Activated CD8-positive, alpha-beta memory T cell treated with anti-CD3 and anti-CD28 coated beads, Interleukin-2, amount 50 U/mL, for 24 hours (primary cell): ENCODE data around the gene GTF2IRD1.
"Not testable (repeated sequence)": the region's sequence is repeated elsewhere in the genome, so short reads cannot be mapped to it uniquely, and the experiment has no call there.

Experiments used
- DNase-seq: peaks from one replicate; pipeline ENCODE4 v3.0.0-alpha.2; 2020; ENCODE audit errors: extremely low read depth

GTF2IRD1 gene

DNA sequence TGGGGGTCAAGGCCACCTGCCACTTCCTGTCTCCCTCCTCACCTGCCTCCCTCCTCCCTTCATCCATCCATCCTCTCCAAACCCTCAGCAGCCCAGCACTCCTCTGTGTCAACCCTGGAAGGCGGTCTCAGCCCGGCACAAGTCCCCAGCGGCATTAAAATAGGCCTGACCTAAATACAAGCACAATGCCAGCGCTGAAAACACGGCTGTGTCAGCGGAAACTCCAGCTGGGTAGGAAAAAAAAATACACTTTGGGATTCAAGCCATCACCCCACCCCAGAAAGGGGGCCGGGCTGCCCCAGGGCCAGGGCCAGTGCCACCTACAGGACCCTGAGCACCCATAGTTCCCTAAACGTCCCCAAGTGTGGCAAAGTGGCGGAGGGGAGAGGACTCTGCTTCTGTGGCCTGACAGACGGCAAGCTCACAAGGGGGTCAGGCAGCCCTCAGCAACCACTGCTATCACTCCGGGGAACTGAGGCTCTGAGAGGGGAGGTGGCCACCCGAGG lies 22.7 kb upstream of the GTF2IRD1 start:
- DNase-seq: no peak

- not testable (repeated sequence) for DNase-seq
These were observed 16.5 kb upstream of the GTF2IRD1 start for GRCh38 chr7:74437291-74437571.

DNA sequence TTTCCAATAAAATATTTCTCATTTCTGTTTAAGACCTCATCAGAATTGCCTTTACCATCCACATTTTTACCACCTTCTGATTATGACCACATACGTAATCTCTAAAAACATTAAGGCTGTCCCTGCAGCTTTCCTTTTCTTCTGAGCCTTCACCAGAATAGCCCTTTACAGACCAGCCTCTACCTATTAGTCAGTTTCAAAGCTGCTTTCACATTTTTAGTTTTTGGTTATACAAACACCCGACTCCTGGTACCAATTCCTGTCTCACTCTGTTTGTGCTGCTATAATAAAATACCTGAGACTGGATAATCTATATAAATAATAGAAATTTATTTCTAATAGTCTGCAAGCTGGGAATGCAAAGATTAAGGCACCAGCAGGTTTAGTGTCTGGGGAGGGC lies 15.4 kb upstream of the GTF2IRD1 start:
- no peak for DNase-seq

DNA sequence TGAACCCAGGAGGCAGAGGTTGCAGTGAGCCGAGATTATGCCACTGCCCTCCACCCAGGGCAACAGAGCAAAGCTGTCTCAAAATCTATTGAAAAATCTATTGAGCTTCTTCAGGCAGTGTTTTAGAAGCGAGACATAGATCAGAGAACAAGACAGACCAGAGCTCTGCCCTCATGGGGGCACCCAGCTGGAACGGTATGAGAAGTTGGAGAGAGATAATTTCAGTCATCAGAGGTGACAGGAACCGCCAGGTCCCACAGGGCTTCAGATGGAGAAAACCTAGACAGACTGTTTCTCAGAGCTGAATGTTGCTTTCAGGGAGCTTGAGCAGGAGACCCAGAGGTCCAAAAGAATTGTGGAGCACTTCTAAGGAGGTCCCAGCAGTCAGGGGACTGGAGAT lies 14.2 kb upstream of the GTF2IRD1 start:
- DNase-seq: no peak

DNA sequence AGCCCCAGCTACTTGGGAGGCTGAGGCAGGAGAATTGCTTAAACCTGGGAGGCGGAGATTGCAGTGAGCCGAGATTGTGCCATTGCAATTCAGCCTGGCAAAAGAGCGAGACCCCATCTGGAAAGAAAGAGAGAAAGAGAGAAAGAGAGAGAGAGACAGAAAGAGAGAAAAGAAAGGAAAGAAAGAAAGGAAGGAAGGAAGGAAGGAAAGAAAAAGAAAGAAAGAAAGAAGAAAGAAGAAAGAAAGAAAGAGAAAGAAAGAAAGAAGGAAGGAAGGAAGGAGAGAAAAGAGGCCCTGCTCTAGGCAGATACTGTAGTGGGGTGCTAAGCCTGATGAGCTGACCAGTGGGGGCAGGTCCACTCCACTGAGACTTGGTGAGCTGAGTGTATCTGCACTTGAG lies 13.6 kb upstream of the GTF2IRD1 start:
- DNase-seq: not testable (repeated sequence)

DNA sequence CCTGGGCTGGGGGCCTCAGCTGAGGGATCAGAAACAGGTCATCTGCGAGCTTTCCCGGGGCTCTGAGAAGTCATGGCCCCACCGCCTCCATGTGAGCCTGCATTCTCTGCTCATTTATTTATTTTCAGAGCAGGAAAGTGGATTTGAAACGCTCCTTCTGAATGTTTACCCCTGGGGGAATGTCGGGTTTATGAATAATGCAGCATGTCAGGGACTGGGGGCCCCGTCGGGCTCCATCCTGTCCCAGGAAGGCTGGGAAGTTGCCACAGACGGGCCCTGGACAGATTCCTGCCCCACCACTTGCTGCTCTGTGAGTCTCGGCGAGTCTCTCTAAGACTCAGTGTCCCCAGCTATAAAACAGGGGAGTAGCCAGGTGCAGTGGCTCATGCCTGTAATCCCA lies 11.9 kb upstream of the GTF2IRD1 start:
- no peak for DNase-seq

DNA sequence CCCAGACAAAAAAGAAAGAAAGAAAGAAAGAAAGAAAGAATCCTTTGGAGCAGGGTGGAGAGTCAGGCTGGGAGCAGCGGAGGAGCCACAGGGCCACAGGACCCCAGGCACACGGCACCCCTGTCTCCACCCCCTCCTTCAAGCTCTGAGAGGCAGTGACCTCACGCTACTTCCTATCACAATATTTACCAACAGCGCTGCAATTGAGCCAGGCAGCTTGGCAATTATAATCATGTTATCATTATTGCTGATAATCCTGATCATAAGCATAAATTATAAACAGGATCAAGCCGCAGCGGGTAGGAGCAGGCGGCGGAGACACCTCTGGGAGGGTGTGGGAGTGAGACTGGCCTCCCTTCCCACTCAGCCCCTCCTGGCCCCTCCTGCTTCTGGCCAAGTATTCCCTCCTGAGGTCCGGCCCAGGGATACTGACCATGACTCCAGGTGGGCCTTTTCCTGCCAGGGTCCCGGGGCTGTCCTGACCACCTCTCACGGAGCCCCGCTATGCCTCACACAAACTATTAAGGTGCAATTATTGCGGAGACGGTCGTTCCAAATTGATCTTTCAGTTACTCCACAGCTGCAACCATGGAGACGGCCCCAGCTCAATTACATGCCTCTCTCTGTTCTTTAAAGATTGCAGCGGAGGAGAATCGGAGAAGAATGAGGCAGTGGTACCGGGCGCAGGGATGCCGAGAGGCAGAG lies 10.0 kb upstream of the GTF2IRD1 start:
- DNase-seq: no peak

DNA sequence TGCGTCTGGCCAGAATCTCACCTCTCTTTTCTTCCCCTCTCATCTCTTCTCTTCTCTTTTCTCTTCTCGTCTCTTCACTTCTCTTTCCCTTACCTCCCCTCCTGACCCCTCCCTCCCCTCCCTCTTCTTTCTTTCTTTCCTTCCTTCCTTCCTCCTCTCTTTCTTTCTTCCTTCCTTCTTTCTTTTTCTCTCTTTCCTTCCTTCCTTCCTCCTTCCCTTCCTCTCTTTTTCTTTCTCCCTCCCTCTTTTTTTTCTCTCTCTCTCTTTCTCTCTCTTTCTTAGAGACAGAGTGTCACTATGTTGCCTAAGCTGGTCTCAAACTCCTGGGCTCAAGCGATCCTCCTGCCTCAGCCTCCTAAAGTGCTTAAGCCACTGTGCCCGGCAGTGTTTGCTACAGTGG lies 4.6 kb upstream of the GTF2IRD1 start:
- DNase-seq: no peak

DNA sequence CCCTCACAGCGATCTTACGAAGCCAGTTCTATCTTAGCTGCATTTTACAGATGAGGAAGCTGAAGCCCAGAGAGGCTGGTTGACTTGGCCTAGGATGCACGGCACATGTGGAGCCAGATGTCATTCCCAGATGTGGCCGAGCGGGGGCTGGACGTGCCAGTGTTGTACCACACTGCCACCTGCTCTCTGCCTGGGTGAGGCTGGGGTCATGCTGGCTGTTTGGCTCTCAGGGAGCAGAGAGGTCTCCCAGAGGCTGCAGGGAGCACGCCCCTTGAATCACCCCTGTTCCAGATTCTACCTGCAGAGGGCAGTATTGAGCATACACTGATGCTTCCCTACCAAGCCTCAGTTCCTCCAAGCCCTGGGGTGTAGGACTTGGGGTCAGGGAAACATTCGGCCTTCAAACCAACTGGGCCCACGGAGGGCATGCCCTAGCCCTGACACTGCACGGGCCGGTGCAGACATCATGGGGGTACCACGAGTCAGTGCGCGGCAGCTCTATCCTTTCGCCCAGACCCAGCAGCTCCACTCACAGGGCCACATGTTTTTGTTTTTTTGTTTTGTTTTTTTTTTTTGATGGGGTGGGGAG lies 3.8 kb upstream of the GTF2IRD1 start:
- DNase-seq: peak; percentile 51

GRCh38 chr7:74452748-74453321 lies 871 bp upstream of the GTF2IRD1 start:
- DNase-seq: no peak

DNA sequence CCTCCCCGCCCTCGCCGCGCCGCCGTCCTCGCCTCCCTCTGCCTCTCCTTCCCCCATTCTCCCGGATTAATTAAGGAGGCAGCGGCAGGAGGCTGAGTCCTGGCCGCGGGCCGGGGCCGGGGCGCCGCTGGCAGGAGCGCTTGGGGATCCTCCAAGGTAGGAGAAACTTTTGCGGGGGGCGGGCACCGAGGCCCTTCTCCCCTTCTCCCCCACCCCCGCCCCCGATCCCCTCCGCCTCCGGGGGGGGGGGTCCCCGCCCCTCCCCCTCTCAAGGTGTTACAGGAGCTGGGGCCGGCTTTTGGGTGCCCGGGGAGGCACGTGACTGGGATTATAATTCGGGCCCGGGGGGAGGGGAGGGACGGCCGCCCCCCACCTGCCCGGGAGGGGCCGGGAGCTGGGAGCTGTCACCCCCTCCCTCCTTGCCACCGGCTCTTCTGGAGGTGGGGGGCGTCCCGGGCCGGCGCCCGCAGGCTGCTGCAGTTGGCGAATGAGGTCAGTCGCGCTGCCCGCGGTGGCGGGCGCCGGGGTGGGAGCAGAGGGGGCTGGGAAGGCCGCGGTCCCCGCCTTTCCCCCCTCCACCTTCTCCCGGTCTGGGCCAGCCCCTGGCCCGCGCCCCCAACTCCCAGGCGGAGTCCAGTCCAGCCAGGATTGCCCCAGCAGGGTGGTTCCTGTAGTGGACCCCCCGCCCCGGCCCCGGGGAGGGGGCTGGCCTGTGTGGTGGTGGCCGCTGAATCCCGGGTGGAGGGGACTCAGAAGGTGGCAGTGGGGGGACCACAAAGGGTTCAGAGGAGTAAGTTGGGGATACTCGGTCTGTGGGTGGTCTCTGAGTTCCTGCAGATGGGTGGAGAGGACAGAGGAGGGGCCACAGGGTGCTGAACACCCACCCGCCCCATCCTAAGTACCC lies 567 bp downstream of the GTF2IRD1 start:
- DNase-seq: no peak

- DNase-seq: no peak
These were observed 1.2 kb downstream of the GTF2IRD1 start for GRCh38 chr7:74454925-74455288.

DNA sequence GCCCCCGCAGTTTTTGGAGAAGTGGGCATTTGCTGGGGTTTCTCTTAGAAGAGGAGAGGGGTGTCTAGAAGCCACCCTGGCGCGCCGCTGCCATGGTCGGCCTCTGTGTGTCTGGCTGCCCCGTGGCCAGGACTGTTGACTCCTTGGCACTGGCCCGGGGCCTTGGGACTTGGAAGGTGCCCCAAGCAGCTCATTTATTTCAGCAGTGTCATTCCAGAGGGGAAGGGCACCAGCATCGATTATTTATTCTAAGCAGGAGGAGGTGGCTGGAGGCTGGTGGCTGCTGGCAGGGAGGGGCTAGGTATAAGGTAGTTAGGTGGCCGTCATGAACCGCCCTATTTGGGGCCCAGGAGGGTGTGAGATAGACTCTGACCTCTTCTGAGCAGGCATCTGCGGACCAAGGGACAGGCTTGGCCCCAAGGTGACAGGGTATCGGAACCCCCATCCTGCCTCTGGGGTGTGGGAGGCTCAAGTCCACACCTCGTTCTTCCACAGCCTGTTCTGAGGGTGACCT lies 1.6 kb downstream of the GTF2IRD1 start:
- DNase-seq: no peak

DNA sequence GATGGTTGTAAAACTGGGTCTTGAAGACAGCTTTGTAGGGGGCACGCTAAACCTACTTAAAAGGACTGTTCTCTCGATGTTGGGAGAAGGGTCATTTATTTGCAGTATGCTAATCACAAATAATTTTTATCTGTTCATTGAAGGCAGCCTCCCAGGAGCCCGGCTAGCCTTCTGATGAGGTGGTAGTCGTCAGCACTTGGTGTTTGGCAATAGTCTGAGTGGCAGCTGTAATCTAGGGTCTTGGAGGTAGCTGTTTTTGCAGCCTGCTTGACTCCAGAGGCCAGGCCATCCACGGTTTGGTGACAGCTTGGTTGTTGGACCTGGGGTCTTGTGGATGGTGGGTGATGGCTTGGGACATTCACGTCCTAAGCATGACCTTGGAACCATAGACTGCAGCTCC lies 2.2 kb downstream of the GTF2IRD1 start:
- DNase-seq: no peak

GRCh38 chr7:74457007-74457406 lies 3.3 kb downstream of the GTF2IRD1 start:
- DNase-seq: no peak

DNA sequence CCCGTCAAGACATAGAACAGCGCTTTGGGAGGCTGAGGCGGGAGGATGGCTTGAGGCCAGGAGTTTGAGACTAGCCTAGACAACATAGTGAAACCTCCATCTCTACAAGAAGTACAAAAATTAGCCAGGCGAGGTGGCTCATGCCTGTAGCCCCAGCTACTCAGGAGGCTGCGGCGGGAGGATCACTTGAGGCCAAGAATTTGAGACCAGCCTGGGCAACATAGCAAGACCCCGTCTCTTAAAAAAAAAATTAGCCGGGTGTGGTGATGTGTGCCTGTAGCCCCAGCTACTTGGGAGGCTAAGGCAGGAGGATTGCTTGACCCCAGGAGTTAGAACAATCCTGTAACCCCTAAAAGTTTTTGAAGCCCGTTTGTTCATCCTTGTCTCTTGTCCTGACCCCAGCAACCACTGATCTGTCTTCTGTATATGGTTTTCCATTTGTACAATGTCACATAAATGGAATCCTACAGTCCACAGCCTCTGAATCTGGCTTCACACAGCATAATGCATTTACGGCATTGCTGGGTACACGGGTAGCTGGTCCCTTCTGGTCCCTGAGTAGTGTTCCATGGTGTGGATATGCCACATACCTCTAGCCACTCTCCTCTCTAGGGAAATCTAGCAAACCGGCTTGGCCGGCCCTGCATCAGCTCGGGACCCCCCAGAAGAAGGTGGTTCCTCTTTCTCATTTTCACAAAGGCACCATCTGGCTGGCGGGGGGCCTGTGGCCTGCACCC lies 8.4 kb downstream of the GTF2IRD1 start:
- DNase-seq: no peak

DNA sequence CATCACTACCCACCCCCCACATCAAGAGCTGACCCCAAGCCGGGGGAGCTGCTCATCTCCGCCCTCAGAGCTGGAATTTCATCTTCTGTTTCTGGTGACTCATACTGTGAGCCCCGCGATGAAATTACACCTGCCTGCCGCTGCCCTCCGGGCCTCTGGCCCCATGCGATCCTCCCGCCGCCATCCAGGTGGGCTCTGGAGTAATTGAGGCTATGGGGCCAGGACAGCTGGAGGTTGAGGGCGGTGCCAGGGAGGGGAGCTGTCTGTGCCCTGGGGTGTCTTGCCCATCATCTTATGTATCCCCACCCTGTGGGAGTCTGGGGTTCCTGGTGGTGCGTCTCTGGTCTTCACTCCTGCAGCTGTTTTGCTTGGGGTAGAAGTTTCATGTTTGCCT lies 9.0 kb downstream of the GTF2IRD1 start:
- DNase-seq: no peak

- DNase-seq: no peak
These were observed 11.5 kb downstream of the GTF2IRD1 start for GRCh38 chr7:74464931-74465886.

DNA sequence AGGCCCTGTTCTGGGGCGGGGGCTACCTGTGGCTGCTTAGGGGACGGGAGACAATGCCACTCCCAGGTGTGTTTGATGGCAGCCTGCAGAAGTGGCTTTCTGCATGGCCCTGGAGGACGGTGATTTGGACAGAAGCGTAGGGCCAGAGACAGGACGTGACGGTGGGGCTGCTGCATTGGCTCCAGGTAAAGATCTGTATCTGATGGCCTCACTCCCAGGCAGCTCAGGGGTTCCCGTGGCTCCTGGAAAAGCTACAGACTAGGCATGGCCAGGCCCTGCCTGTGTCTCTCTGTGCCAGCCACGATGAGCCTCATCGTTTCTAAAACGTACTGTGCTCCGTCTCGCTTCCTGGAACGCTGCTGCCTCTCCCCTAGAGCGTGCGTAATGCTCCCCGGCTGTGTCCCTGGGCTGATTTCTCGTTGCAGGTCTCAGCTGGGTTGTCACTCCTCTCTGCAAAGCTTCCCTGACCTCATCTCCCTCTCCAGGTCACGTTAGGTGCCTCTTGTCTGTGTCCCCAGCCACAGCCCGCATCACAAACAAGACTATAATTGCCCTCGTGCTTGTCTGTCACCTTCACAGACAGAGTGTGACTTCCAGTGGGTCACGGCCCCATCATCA lies 12.6 kb downstream of the GTF2IRD1 start:
- no peak for DNase-seq

- no peak for DNase-seq
These were observed 14.2 kb downstream of the GTF2IRD1 start for GRCh38 chr7:74467876-74468275.
